B cell (primary cell): Measurements from ENCODE around the gene DUSP1. TPM values are rescaled to one million over a fixed set of nuclear protein-coding genes. Genes with fewer than 3 reads are reported as not detected.

Experiments
- ATAC-seq: fragments of 200-7000 bp; cut with Tn5 transposase; one replicate; pipeline ENCODE4 v1.10.0; 2021; ENCODE audit warnings: low read depth, mild to moderate bottlenecking, moderate number of reproducible peaks, moderate library complexity
- CTCF ChIA-PET: fragments of 350-600 bp; sonication (Branson Sonifier 250); formaldehyde crosslinking; loops from one replicate; lab custom pipeline; 2021; ENCODE audit warnings: antibody characterized with exemption, inconsistent platforms; lab: Charles Lee
- POLR2A ChIA-PET: fragments of 350-600 bp; sonication (Branson Sonifier 250); formaldehyde crosslinking; loops from one replicate; lab custom pipeline; 2021; ENCODE audit warnings: antibody characterized with exemption; lab: Charles Lee
- DNase-seq: peaks from one replicate; pipeline ENCODE4 v3.0.0; 2013
- H2AFZ ChIP-seq: 2 replicates; pipeline ENCODE4 v1.6.1; 2012; ENCODE audit warnings: mild to moderate bottlenecking, low read depth, low read length; ENCODE audit not compliant: insufficient read depth, poor library complexity, severe bottlenecking
- H3K27ac ChIP-seq, 2 donors: 1 replicate in 1 of 2; 2 replicates in 1 of 2; pipeline ENCODE4 v1.5.1; 2012 to 2013; ENCODE audit warnings: low read length in 2 of 2, mild to moderate bottlenecking in 2 of 2, moderate library complexity in 1 of 2
- H3K27me3 ChIP-seq, 4 experiments: fragments of 200-600 bp in 1 of 4; sonication (generic) in 1 of 4; replicated peaks in 1 of 4; 1 replicate in 2 of 4; 2 replicates in 2 of 4; pipeline versions ENCODE4 v1.6.1 to v1.7.0; 2013 to 2016; ENCODE audit warnings: low read length in 3 of 4, mild to moderate bottlenecking in 2 of 4, mixed read lengths in 1 of 4, moderate library complexity in 1 of 4; ENCODE audit not compliant: insufficient read depth in 4 of 4, control insufficient read depth in 3 of 4; ENCODE audit errors: control extremely low read depth in 1 of 4
- H3K36me3 ChIP-seq, 2 experiments: replicated peaks in 1 of 2; 1 replicate in 1 of 2; 2 replicates in 1 of 2; pipeline versions ENCODE4 v1.6.1 to v1.7.1; 2013; ENCODE audit warnings: low read length in 1 of 2; ENCODE audit not compliant: insufficient read depth in 2 of 2, control insufficient read depth in 1 of 2; ENCODE audit errors: control extremely low read depth in 1 of 2, extremely low read depth in 1 of 2
- H3K4me1 ChIP-seq, 2 donors: fragments of 200-600 bp in 1 of 2; sonication (generic) in 1 of 2; 1 replicate in 1 of 2; 2 replicates in 1 of 2; pipeline versions ENCODE4 v1.5.1 to v1.6.1; 2013 to 2017; ENCODE audit warnings: low read length in 2 of 2; ENCODE audit not compliant: control insufficient read depth in 2 of 2, insufficient read depth in 2 of 2
- H3K4me2 ChIP-seq: replicated peaks from 2 replicates; pipeline ENCODE3; 2012; ENCODE audit warnings: mild to moderate bottlenecking, low read depth, low read length; ENCODE audit not compliant: poor library complexity, severe bottlenecking
- H3K4me3 ChIP-seq, 5 experiments: fragments of 200-600 bp in 1 of 5; sonication (generic) in 1 of 5; 1 replicate in 3 of 5; 2 replicates in 2 of 5; pipeline versions ENCODE4 v1.5.1 to v1.7.0; 2011 to 2016; ENCODE audit warnings: low read length in 4 of 5, mild to moderate bottlenecking in 4 of 5, low read depth in 2 of 5, control low read depth in 1 of 5, moderate library complexity in 1 of 5; ENCODE audit not compliant: insufficient read depth in 1 of 5; ENCODE audit errors: control extremely low read depth in 1 of 5, extremely low read depth in 1 of 5
- H3K79me2 ChIP-seq: fragments of 200-600 bp; sonication (generic); one replicate; pipeline ENCODE4 v1.6.0; 2016; ENCODE audit warnings: low read length; ENCODE audit not compliant: control insufficient read depth, insufficient read depth
- H3K9ac ChIP-seq: fragments of 200-600 bp; sonication (generic); 2 replicates; pipeline ENCODE4 v1.6.1; 2017; ENCODE audit warnings: mild to moderate bottlenecking, low read length, moderate library complexity
- H3K9me3 ChIP-seq, 3 donors: one replicate each; pipeline versions ENCODE4 v1.6.1 to v1.7.1; 2013; ENCODE audit warnings: low read length in 2 of 3; ENCODE audit not compliant: control insufficient read depth in 2 of 3, insufficient read depth in 1 of 3; ENCODE audit errors: control extremely low read depth in 1 of 3
- H4K20me1 ChIP-seq: 2 replicates; pipeline ENCODE4 v1.6.0; 2012; ENCODE audit warnings: mild to moderate bottlenecking, low read length; ENCODE audit not compliant: insufficient read depth, control insufficient read depth, poor library complexity, severe bottlenecking
- H3K27ac Mint-ChIP-seq: one replicate; pipeline ENCODE4 v1.8.0; 2021; ENCODE audit warnings: mixed read lengths
- H3K27me3 Mint-ChIP-seq: one replicate; pipeline ENCODE4 v1.8.0; 2021; ENCODE audit warnings: mixed read lengths
- H3K4me1 Mint-ChIP-seq: one replicate; pipeline ENCODE4 v1.8.0; 2021; ENCODE audit warnings: mixed read lengths
- H3K4me3 Mint-ChIP-seq: one replicate; pipeline ENCODE4 v1.8.0; 2021; ENCODE audit warnings: mixed read lengths
- H3K9me3 Mint-ChIP-seq: one replicate; pipeline ENCODE4 v1.8.0; 2022; ENCODE audit warnings: mixed read lengths; ENCODE audit not compliant: insufficient read depth
- CTCF ChIP-seq: fragments of 200-600 bp; IDR thresholded peaks from one replicate; pipeline ENCODE4 v1.8.0; 2022; ENCODE audit warnings: antibody characterized with exemption, mild to moderate bottlenecking
- EZH2 ChIP-seq: IDR thresholded peaks from 2 replicates; pipeline ENCODE4 v1.6.1; 2012; ENCODE audit warnings: borderline replicate concordance, low read depth, mild to moderate bottlenecking, moderate library complexity, low read length; ENCODE audit not compliant: insufficient read depth, poor library complexity, severe bottlenecking
- WGBS: methylation state at CpG from one replicate; pipeline ENCODE4 v1.1.5; 2013; ENCODE audit warnings: missing lambda C conversion rate; ENCODE audit not compliant: insufficient coverage; 5-methylcytosine and 5-hydroxymethylcytosine counted together
- intact Hi-C: fragments of 100-400 bp; cut with micrococcal nuclease; formaldehyde crosslinking; loops from one replicate; pipeline ENCODE4 v1.10.0; 2022
- polyA plus RNA-seq: library from polyadenylated mRNA; depleted of rRNA; stranded (reverse); fragments of >200 nt; gene quantifications from 2 replicates; pipeline ENCODE4 v1.2.3, GENCODE V29; 2012
- total RNA-seq, 2 donors: library from RNA; stranded (reverse); fragments of 120-200 nt in 1 of 2; gene quantifications; 1 replicate in 1 of 2; 2 replicates in 1 of 2; pipeline versions ENCODE4 v1.2.3 to v1.2.4, GENCODE V29; 2013 to 2022

The DUSP1 gene
- total and polyA plus RNA-seq, 2 donors (not counting 1 experiment from before 2014, with no cell fraction given): 71.2 to 4,228 TPM

- 79% methylated on average over 9 of the region's 16 CpGs for WGBS
- ChIA-PET CTCF (no interaction called here), POLR2A (interaction anchor here (0.6 kb wide), 1 partner anchor 32 kb away, joined by 3 read pairs; no protein-coding TSS in a partner anchor)
- Histone ChIP-seq H3K4me1 (no peaks in the 10 kb centered on the region), H2AFZ (no peak overlapping the region), H3K9me3 (peaks cover 0 to 2% (median 2%) of the 10 kb centered on the region in 3 donors), H4K20me1 (no peaks in the 10 kb centered on the region), H3K4me3 (no peak overlapping the region), H3K4me2 (no peak overlapping the region), H3K27ac (no peak overlapping the region), H3K36me3 (no peaks in the 10 kb centered on the region), H3K27me3 (no peaks in the 10 kb centered on the region), H3K79me2 (no peaks in the 10 kb centered on the region), H3K9ac (no peak overlapping the region)
- ATAC-seq (no peak), DNase-seq (no peak)
- H3K27me3 Mint-ChIP-seq: no peaks in the 10 kb centered on the region
- no peak for TF ChIP-seq CTCF
- no peak for TF ChIP-seq EZH2
- H3K4me1 Mint-ChIP-seq: peaks cover 5% of the 10 kb centered on the region
- H3K27ac Mint-ChIP-seq: no peak overlapping the region
- H3K4me3 Mint-ChIP-seq: no peak overlapping the region
- intact Hi-C loops: no loop called here
- H3K9me3 Mint-ChIP-seq: peaks cover under 1% of the 10 kb centered on the region
Measured at GRCh38 chr5:172820046-172820767, 49.2 kb upstream of the DUSP1 start.

- Histone ChIP-seq H3K36me3 (no peaks in the 10 kb centered on the region), H3K79me2 (no peaks in the 10 kb centered on the region), H3K9ac (no peak overlapping the region), H3K4me2 (no peak overlapping the region), H3K9me3 (no peaks in the 10 kb centered on the region), H3K4me3 (no peak overlapping the region), H3K27me3 (no peaks in the 10 kb centered on the region), H3K27ac (no peak overlapping the region), H4K20me1 (no peaks in the 10 kb centered on the region), H3K4me1 (no peaks in the 10 kb centered on the region), H2AFZ (no peak overlapping the region)
- ChIA-PET POLR2A (no interaction called here), CTCF (no interaction called here)
- no peaks in the 10 kb centered on the region for H3K27me3 Mint-ChIP-seq
- intact Hi-C loops: no loop called here
- H3K4me1 Mint-ChIP-seq: peaks cover 5% of the 10 kb centered on the region
- no peaks in the 10 kb centered on the region for H3K9me3 Mint-ChIP-seq
- H3K27ac Mint-ChIP-seq: no peak overlapping the region
- H3K4me3 Mint-ChIP-seq: no peak overlapping the region
- 95% methylated on average over 3 of the region's 3 CpGs for WGBS
- TF ChIP-seq CTCF (no peak), EZH2 (no peak)
- no peak for DNase-seq
- no peak for ATAC-seq
Measured at GRCh38 chr5:172819569-172819968, 48.6 kb upstream of the DUSP1 start.
